ENCODE measurements around the gene ZNF598.
"Not testable (repeated sequence)": the region's sequence is repeated elsewhere in the genome, so short reads cannot be mapped to it uniquely, and the experiment has no call there.

ZNF598 gene

DNA sequence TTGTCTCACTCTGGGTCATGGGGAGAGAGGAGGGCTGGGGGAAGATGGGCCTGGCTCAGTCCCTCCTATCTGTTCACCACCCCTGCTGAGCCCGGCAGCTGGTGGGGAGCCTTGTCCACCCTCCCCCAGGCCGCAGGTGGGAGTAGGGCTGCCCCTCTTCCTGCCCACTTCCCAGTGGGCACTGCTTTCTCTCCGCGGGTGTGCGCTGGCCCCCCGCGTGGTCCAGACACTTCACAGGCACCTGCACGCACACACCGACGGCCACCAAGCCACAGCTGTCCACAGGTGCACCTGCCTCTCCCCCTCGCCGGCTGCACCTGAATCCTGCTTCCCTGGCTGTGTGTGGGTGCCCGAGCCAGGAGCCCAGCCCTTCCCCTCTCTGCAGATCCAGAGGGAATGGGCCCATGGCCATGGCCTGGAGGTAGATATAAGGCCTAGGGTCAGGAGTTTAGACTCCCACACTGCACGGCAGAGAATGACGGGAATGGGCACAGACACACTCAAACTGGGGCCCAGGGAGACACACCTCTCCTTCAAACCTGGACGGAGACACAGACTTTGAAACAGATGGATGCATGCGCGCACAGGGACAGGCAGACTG lies 19.1 kb upstream of the ZNF598 start:
- no peak for DNase-seq

DNA sequence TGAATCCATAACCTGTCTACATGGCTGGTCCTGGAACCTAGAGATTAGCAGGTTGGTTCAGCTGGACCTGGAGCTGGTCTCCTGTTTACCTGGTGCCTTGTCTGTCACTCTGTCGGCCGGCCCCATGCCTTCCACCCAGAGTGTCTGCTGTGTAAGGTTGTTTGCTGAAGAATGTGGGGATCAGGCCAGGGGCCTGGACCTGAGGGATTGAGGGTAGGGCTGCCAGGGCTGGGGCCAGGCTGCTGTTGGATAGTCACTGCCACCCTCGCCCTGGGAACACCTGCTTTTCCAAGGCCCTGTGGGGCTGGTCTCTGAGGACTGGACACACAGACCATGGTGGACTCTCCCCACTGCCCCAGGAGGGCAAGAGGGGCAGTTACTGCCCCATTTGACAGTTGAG lies 18.5 kb upstream of the ZNF598 start:
- DNase-seq, result no peak

DNA sequence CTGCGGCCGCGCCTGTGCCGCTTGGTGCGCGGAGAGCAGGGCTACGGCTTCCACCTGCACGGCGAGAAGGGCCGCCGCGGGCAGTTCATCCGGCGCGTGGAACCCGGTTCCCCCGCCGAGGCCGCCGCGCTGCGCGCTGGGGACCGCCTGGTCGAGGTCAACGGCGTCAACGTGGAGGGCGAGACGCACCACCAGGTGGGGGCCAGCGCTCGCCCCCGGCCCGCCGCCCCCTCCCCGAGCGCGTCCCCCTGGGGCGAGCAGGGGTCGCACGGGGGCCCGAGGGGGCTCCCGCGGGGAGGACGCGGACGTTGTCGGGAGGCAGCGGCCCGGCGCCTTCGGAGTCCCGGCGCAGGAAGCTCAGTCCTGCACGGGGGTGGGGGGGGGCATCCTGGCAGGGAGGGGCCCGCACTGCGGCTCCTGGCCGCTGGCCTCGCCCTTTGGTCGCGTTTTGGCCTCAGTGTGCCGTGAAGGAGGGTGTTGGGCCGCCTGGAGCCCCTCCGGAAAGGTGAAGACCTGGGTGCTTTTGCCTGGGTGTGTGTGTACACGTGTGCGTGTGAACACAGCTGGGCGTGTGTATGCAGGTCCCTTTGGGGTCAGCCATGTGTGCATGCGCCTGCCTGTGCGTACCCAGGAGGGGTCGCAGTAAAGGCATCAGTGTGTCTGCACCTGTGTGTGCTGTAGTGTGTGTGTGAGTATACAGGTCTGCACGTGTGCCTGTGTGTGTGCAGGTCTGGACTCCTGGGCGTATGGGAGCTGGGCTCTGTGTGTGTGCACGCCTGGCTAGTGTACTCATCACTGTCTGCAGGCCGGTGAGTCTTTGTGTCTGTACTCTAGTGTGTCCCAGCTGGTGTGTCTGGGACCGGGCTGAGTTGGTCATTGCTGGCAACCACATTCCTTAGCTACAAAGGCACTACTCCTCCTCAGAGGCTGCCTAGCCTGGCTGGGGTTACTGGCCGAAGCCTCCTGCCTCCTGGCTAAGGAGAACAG lies 17.7 kb upstream of the ZNF598 start:
- no peak for DNase-seq

DNA sequence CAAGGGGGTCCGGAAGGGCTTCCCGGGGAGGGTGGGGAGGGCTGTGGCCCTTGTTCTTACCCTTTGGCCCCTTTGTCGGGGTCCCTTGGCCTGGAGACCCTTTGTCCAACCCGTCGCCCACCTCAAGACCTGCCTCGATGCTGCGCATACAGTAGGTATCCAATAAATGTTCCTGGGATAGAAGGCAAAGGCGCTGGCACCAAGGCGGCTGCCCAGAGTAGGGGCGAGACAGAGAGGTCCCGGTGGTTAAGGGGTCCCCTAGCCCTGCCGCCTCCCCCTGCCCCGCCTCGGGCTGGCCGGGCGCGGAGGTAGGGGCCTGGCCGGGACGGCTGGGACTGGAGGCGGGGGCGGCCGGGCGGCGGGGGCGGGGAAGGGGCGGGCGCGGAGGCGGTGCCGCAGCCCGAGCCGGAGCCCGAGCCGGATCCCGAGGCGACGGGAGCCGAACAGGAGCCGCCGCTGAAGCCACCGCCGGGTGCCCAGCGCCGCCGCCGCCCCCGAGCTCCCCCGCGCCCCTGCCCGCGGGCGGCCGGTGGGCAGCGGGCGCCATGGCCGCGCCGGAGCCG lies 16.9 kb upstream of the ZNF598 start, which contains the start of gene NHERF2:
Gene NHERF2, plus strand, starts transcription at position 442 of the 563 bp plus-strand sequence. Its CDS starts 104 bp downstream, at position 546.
- peak in 10 of 56 donors; percentile 4 to 58 (median 20) for DNase-seq

DNA sequence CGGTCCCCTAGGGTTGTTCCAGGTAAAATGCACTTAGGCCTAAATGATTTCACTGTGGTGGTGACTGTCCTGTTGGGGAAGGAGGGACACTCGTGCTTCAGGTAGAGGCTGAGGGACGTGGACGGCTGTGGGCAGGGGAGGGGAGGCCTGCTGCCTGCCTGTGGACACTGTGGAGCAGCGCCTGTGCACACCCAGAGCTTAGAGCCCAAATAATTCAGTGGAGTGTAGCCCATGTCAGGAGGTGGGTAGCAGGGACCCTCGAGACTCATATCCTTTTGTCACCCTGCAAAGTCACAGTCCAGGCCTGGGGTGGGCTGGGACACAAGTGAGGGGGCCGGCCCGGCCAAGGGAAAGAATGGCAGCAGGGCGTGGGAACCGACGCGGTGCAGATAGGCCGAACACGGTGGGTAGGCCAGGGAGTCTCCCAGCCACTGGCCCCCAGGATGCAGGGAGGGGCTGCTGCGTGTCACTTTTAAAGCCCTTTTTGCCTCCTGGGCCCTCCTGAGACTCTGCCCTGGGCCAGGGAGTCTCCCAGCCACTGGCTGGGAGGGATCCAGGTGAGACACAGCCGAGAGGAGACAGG lies 16.3 kb upstream of the ZNF598 start:
- DNase-seq, result no peak

DNA sequence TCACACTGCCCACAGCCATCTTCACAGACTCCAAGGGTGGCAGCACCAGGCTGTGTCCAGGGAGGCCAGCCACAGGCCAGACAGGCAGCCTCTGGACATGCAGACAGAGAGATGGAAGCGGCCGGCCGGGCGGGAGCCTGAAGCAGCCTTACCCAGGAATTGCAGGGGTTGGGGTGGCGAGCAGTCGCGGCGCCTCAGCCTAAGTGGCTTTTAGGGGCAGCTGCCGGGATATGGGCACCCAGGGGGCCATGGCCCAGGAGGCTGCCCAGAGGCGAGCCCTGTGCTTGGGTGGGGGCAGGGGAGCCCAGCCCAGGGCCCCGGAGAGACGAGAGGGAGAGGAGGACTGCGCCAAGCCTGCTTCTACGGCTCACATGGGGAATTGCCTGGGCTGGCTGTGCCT lies 15.6 kb upstream of the ZNF598 start:
- no peak for DNase-seq

DNA sequence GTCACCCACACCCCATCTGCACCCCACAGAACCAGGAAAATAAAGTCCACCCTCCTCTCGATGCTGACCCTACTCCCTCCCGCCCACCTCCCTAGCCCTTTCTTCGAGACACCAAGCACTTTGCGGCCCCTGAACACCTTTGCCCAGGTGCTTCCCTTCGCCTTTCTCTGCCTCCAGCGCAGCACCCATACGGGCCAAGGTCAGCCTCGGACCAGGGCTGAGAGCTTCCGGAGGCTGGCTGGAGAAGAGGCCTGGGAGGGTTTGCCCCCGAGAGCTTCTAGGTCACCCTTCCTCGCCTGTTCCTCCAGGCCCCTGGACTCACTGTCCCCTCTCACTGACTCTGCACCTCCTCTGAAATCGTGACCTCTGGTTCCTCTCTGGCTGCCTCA lies 14.4 kb upstream of the ZNF598 start:
- no peak for DNase-seq

DNA sequence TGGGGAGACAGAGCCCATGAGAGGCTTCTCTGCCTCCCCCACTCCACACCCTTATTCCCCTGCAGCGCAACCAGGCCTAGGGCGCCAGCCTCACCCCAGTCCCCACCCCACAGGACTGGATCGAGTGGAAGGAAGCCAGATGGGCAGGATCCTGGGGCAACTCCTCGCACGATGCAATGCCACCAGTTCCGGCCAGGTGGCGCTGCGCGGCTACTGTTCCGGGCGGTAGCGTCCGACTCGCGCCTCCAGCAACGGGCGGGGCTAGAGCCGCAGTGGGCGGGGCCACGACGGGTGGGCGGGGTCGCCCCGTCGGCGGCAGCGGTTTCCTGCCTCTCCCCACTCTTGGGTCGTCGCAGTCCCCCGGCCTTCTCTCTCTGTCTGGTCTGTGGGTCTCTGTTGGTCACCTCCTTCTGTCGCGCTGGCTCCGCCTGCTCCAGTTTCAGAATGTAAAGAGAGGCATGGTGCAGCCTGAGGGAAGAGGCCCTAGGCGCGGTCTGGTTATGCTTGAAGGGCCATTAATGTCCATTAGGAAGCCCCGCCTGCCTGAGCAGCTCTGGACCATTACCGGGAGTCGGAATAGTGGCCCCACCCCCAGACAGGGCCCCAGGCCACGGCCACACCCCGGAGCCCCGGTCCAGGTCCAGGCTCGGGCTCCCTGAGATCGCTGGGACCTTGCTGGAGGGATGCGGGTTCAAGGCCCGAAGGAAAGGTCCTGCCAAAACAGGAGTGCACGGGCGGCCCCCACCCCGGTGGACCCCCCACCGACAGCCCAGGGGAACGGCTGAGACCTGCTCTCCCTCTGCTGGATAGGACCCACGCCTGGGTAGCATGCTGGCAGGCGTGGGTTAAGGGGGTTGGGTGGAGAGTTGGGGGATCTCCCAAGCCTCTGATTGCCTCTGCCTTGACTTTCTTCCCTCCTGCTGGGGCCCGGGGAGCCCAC lies 13.7 kb upstream of the ZNF598 start:
- DNase-seq, result peak in 55 of 56 donors; percentile 33 to 97 (median 83)

DNA sequence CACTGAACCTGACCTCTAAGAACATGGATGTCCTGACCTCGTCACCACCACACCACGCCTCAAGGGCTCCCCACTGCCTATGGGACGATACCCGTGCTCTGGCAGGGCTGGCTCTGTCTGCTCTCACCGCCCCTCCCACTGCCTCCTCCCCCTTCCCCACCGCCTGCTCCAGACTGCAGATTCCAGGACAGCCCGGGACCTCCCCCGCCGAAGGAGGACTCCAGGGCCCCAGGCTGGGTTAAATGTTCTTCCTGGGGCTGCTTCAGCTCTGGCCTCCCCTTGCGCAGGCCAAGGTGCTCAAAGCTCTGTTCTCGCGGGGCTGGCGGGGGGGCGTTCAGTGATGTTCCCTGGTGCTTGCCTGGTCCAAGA lies 13.1 kb upstream of the ZNF598 start:
- DNase-seq, result no peak

DNA sequence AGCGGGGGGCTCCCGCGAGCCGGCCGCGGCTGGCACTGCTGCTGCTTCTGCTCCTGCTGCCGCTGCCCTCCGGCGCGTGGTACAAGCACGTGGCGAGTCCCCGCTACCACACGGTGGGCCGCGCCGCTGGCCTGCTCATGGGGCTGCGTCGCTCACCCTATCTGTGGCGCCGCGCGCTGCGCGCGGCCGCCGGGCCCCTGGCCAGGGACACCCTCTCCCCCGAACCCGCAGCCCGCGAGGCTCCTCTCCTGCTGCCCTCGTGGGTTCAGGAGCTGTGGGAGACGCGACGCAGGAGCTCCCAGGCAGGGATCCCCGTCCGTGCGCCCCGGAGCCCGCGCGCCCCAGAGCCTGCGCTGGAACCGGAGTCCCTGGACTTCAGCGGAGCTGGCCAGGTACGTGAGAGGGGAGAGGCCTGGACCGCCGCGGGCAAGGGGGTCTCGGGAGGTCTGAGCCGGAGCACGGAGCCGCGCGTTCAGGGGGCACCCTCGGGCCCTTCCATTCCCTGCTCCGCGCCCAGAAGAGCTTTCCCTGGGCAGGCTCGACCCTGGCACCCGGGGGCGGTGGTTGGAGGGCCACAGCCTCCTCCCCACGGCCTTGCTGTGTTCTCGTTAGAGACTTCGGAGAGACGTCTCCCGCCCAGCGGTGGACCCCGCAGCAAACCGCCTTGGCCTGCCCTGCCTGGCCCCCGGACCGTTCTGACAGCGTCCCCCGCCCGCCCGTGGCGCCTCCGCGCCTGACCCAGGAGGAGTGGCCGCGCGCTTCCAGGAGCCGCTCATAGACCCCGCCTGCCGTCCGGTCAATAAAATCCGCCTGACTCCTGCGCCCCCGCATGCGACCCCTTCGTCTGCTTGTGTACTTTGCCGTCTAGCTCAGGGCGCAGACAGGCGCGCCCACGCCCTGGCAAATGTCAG lies 10.6 kb upstream of the ZNF598 start:
- DNase-seq, result no peak

DNA sequence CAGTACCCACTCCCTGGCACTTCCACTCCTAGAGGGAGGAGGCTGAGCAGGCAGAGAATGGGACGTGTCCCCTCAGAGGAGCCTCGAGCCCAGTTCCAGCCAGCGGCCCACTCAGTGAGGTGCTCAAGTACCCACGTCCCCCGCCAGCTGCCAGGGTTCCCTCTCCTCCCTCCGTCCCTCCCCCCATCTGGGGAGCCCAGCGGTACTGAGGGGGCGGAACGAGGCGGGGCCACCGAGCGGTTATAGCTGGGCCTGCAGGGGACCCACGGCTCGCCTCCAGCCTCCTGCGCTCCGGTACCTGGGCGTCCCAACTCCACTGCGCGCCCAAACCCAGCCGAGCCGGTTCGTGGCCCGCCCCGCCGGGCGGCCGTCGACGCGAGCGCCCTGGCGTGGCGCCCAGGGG lies 9.9 kb upstream of the ZNF598 start, which contains the start of gene NPW:
Gene NPW, plus strand, starts transcription at position 268 of the 403 bp plus-strand sequence.
- DNase-seq, result no peak

DNA sequence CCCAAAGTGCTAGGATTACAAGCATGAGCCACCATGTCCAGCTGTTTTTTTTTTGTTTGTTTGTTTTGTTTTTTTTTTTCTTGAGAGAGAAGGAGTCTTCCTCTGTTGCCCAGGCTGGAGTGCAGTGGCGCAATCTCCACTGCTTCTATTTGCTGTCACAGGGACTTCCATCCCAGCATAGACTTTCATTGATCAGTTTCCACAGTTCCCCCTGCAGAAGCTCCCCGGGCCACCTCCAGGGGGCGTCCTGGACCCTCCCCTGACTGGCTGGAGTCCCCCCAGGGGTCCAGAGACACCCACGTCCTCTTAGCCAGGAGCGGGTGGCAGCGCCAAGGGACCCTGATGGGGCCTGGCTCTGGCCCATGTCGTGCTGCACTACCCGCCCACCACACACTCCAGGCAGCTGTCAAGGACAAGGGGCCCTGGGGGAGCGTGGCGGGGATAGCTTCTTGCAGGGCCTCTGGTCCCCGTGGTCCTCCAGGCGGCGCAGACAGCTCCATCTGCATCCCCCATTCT lies 6.8 kb upstream of the ZNF598 start:
- DNase-seq, result no peak

DNA sequence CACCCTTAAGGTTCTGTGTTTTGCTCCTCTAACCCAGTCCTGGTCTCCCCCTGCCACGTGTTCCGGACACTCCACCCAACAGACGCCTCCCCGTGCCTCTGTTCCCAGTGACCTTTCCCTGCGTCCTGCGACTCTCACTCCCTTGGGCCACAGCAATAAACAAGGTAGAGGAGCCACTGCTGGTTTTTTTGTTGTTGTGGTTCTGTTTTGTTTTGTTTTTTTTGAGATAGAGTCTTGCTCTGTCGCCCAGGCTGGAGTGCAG lies 6.3 kb upstream of the ZNF598 start:
- DNase-seq, result no peak

DNA sequence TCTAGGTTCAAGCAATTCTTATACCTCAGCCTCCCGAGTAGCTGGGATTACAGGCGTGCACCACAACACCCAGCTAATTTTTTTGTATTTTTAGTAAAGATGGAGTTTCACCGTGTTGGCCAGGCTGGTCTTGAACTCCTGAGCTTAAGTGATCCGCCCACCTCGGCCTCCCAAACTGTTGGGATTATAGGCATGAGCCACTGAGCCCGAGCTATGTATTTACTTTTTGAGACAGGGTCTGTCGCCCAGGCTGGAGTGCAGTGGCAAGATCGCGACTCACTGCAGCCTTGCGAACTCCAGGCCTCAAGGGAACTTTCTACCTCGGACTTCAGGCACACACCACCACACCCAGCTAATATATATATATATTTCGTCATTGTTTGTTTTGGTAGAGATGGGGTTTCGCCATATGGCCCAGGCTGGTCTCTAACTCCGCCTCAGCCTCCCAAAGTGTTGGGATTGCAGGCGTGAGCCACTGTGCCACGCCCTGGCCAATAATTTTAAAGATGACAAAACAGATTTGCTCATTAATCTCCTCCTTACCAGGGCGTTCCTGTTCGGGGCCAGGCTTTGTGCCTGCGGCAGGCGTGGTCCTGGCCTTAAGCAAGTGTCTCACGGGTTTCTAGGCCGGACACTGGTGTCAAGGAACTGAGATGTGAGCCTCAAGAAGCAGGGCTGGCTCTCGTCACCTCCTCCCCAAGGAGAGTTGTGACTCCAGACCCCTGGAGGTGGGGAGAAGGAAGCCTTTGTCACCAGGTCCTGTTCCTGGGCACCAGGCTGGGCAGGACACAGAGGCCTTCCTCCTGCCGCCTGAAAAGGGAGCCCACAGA lies 5.7 kb upstream of the ZNF598 start:
- DNase-seq, result no peak

DNA sequence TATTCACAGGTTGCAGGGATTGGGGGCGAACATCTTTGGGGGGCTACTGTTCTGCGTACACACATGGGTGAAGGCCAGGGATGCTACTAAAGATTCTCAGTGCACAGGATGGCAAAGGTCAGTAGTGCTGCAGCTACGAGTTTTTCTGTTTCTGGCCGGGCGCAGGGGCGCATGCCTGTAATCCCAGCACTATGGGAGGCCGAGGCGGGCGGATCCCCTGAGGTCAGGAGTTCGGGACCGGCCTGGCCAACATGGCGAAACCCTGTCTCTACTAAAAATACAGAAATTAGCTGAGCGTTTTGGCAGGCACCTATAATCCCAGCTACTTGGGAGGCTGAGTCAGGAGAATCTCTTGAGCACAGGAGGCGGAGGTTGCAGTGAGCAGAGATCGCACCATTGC lies 3.9 kb upstream of the ZNF598 start:
- no peak for DNase-seq

DNA sequence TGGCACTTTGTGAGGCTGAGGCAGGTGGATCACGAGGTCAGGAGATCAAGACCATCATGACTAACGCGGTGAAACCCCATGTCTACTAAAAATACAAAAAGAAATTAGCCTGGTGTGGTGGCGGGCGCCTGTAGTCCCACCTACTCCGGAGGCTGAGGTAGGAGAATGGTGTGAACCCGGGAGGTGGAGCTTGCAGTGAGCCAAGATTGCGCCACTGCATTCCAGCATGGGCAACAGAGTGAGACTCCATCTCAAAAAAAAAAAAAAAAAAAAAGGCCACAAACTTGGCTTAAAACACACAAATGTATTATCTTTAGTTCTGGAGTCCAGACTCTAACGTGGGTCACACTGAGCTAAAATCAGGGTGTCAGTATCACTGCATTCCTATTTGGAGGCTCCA lies 2.1 kb upstream of the ZNF598 start:
- DNase-seq, result not testable (repeated sequence)

DNA sequence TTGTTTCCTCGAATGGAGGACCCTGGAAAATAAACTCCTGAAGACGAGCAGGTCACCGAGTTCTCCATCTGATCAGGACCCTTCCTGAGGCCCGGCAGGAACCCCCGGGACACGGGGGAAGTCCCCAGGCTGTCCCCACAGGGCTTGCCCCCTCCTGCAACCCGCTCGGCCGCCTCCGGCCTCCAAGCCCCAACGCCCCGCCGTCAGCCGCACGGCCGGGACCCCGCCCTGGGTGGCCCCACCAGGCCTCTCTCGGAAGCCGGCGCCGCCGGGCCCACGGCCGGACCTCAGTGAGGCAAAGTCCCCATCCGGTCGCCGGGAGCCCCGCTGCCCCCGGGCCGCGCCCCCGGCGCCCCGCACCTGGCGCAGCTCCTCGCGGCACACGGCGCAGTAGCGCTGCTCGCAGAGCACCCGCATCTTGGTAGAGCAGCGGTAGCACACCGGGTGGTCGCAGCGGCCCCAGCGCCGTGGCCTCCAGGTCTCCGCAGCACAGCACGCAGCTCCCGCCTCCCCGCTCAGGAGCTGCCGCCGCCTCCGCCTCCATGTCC lies 383 bp downstream of the ZNF598 start:
- peak in 1 of 56 donors; percentile 28 for DNase-seq

DNA sequence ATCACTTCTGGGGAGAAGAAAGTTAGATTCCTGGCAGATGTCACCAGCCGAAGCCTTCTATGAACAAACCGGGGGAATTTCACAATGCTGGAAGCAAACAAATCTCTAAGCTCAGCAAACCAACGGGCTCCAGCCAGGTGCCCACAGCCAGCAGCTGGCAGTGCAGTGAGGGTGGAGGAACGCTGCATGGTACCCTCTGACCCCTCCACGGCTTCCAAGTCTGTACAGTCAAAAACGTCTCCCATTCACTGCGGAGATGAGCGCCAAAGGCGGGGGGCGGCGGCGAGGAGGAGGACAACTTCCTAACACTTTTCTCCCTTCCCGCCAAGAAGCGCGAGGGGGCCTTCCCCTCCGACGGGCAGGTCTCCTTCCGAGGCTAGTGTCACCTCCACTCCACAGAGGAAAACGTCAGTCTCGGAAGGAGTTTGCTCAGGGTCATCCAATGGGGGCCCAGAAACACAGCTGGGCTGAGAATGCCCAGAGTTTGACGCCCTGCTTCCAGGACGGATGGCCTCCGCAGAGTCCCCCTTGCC lies 924 bp downstream of the ZNF598 start:
- DNase-seq, result no peak
